Stimulated activated CD4-positive, alpha-beta T cell treated with anti-CD3 and anti-CD28 coated beads, TNF-alpha, amount 100 ng/mL, for 4 hours (primary cell): ENCODE measurements around the gene SWSAP1.

Experiments
- DNase-seq, 3 experiments: peaks; one replicate each; pipeline ENCODE4 v3.0.0-alpha.2; 2020; ENCODE audit warnings: low read depth in 3 of 3

The SWSAP1 gene

DNA sequence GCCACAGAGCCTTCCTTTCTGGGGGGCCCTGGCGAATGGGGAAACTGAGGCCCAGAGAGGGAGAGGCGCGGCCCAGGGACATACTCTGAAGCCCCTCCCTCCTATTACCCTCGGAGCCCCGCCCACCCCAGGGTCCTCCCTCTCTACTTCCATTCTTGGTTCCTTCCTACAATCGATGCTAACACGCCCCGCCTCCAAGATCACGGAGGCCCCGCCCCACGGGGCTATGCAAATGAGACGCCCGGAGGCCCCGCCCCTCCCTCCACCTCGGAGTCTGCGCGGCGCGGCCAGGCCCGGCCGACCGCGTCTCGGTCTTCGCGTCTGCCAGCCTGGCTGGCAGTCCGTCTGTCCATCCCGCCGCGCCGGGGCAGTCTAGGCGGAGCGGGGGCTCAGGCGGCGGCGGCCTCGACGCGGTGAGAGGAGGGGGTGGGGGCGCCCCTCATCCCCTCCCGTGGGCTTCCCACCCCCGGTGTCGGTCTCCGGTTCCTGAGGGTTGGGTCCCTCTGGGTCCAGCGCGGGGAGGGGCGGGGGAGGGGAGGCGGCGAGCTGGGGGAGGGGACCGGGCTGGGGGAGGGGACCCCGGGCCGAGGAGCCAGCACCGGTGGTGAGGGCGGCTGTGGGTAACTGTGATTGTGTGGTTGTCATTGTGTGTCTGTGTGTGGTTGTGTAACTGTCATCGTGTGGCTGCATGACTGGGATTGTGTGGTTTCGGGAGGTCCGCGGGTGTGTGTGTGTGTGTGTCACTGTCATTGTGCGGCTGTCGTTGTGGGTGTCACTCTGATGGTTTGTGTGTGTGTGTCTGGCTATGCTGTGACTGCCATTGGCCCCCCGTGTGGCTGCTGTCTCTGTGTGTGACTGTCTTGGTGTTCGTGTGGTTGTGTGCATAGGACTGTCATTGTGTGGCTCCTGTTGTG, 19.0 kb upstream of the SWSAP1 start, which contains the start of gene PLPPR2:
TSS of gene PLPPR2 (plus strand) at position 273 of the 914 bp plus-strand sequence. CDS start 2,242 bp downstream, outside the sequence.
- DNase-seq = peak; percentile 69 to 73 (median 71)

DNA sequence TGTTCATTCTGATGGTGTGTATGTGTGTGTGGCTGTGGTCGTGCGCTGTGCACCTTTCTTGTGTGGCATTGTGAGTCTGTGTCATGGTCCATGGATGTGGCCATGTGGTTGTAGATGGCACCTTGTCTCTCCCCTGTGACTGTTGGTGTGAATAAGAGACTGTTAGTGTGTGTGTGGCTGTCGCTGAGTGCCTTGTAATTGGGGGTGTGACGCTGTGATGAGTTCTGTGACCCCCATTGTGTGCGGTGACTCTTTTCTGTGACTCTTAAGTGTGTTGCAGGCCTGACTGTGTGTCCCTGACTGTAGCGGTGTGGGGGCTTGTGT, 18.4 kb upstream of the SWSAP1 start:
- no peak for DNase-seq

- no peak for DNase-seq
Observed at GRCh38 chr19:11356676-11357550, 17.6 kb upstream of the SWSAP1 start.

DNA sequence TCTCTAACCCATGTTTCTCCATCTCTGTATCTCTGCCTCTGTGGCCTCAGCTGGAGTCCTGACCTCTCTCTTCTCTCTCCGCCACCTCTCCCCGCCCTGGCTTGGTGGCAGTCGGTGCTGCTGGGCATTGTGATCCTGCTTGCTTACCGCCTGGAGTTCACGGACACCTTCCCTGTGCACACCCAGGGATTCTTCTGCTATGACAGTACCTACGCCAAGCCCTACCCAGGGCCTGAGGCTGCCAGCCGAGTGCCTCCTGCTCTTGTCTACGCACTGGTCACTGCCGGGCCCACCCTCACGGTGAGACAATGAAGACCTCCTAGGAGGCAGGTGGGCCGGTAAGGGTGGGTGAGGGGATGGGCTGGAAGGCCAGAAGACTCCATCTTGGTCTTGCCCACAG, 15.0 kb upstream of the SWSAP1 start:
- no peak for DNase-seq

- no peak for DNase-seq
Observed at GRCh38 chr19:11361037-11361770, 13.3 kb upstream of the SWSAP1 start.

DNA sequence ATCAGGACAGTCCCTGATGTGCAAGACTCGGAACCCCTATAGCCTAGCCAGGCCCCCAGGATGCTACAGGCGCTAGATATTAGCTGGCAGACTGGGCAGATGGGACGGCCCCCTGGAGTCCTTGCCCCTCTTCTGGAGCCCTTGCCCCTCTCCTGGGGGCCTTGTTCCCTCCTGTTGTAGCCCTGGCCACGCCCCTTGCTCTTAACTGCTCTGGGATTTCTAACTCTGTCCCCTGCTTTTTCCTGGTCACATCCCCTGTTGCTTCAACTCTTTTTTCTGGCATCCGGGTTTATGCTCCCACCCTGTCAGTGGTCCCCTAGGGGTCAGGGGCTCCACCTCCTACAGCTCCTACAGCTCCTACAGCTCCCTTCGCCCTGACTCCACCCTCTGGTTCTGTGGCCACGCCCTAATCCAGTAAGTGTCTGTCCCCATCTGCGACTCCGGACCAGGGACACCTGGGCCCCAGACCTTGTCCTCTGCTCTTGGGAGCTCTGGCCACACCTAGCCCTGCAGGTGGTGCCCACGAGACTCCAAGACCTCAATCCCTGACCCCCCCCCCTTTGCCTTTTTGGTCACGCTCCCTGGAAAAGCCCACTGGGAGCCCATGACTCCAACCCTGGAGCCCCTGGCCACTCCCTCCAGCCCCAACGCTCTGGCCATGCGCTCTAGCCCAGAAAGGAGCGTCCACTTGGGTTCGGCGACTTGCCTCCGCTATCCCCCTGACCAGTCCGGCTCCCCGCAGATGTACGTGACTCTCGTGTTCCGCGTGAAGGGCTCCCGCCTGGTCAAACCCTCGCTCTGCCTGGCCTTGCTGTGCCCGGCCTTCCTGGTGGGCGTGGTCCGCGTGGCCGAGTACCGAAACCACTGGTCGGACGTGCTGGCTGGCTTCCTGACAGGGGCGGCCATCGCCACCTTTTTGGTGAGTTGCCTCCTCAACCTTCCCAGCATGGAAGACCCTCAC, 12.4 kb upstream of the SWSAP1 start:
- no peak for DNase-seq

GRCh38 chr19:11363881-11364280, 10.6 kb upstream of the SWSAP1 start:
- DNase-seq = no peak

DNA sequence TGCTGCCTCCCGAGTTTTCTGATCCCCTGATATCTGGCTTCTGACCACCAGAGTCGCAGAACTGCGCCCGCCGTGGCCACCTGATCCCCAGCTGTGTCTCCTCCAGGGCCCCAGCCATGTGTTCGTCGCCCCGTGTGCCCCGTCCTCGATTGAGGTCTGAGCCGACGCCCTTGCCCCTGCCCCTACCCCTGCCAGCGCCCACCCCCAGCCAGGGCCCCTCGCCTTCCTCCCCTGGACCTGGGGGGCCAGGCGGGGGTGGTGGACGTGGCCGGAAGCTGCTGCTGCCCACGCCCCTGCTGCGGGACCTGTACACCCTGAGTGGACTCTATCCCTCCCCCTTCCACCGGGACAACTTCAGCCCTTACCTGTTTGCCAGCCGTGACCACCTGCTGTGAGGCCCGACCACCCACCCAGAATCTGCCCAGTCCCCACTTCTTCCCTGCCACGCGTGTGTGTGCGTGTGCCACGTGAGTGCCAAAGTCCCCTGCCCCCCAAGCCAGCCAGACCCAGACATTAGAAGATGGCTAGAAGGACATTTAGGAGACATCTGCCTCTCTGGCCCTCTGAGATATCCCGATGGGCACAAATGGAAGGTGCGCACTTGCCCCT, 10.1 kb upstream of the SWSAP1 start:
- DNase-seq = no peak

DNA sequence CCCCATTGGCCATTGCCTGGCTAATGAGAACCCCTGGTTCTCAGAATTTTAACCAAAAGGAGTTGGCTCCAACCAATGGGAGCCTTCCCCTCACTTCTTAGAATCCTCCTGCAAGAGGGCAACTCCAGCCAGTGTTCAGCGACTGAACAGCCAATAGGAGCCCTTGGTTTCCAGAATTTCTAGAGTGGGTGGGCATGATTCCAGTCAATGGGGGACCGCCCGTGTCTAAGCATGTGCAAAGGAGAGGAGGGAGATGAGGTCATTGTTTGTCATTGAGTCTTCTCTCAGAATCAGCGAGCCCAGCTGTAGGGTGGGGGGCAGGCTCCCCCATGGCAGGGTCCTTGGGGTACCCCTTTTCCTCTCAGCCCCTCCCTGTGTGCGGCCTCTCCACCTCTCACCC, 9.5 kb upstream of the SWSAP1 start:
- DNase-seq = no peak

- no peak for DNase-seq
Observed at GRCh38 chr19:11365557-11366117, 8.8 kb upstream of the SWSAP1 start.

DNA sequence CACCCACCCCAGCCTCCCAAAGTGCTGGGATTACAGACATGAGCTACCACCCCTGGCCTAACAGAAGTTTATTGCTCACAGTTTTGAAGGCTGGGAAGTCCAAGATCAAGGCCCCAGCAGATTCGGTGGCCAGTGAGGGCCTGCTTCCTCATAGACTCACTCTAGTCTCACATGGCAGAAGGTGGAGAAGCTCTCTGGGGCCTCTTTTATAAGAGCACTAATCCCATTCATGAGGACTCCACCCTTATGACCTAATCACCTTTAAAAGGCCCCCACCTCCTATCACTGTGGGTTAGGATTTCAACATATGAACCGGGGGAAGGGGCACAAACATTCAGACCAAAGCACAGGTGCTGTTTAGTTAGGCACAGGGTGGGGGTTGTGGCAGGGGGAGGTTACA, 6.9 kb upstream of the SWSAP1 start:
- DNase-seq = no peak

GRCh38 chr19:11370744-11371143, 3.7 kb upstream of the SWSAP1 start:
- no peak for DNase-seq

- no peak for DNase-seq
Observed at GRCh38 chr19:11373166-11373884, 1.1 kb upstream of the SWSAP1 start.

DNA sequence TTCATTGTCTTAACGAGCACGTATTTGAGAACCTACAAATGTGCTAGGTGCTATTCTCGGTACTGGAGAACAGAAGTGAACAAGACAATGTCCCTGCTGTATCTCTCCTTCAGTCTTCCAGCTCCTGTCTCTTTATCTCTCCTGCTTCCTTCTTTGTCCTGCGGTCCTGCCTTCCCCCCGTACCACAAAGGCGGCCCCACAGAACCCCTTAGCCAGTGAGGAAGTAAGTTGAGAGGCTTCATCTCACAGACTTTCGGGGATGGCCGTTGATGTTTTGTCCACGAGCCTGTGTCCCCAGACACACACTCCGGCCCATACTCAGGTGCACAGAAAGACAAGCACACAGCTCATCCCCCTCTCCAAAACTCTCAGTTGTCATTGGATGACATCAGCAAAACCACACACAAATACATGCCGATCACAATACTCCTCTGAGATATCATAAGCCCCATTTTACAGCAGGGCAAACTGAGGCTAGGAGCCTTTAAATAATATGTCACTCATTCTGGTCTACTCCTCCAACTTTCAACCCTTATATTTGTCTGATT, 507 bp upstream of the SWSAP1 start:
- DNase-seq = no peak

DNA sequence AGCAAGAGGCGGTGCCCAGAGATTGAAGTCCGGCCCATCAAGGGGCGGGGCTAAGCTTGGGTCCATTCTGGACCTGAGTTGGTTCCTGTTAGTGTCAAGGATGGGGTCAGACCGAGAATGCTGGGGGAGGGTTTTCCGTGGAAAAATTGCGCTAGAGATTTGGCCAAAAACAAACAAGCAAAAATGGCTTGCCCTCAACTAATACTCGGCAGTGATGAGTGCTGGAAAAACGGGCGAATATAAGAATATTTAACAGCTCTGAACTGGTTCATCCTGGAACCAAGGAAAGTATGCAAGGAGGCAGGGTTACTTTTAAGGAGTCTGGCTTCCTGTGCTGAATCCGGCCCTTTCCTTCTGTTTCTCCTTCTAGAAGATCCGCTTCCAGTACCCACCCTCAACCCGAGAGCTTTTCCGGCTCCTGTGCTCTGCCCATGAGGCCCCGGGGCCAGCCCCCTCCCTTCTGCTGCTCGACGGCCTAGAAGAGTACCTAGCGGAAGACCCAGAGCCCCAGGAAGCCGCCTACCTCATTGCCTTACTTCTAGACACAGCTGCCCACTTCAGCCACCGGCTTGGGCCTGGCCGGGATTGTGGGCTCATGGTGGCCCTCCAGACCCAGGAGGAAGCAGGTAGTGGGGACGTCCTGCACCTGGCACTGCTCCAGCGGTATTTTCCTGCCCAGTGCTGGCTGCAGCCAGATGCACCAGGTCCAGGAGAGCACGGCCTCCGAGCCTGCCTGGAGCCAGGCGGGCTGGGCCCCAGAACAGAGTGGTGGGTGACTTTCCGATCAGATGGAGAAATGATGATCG, 880 bp downstream of the SWSAP1 start:
- DNase-seq = peak; percentile 32 to 44 (median 44)

DNA sequence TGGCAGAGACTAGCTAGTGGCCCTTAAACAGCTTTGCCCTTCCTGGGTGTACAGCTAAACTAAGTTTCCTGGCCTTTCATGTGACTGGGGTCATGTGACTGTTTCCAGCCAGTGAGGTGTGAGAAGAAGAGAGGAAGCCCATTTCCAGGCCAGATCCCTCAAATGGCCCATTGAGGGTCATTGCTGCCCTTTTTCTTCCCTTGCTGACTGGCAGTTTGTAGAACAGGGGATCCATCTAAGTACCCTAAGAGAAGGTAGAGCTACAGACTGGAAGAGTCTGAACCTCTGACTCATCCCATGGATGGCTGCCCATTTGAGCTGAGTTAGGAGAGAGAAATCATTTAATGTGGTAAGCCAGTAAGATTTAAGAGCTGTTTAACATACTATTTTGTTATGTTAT, 2.8 kb downstream of the SWSAP1 start:
- DNase-seq = no peak

DNA sequence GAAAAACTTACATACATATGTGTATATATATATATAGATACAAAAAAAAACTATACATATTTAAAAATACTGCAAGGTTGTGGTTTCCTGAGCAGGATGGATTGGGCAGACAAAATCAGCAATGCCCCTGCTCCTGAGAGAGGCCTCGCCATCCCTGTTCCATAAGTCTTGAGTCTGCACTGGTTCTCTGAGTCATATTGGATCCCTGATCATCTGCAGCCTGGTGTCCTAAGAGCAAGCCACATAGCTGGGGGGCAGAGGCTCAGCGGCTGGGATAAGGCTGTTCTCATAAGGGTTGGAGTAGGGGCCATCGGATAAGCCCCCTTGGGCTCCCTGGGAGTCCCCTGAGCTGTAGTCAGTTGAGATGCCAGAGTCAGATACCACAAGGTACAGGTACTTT, 3.3 kb downstream of the SWSAP1 start:
- DNase-seq = no peak
